NB4 (cell line): ENCODE measurements around the gene SATB2.

Experiments
- TF ChIP-seq, protein P1 (sequence below): IDR thresholded peaks from one replicate; pipeline ENCODE4 v1.5.1; 2012; ENCODE audit warnings: low read depth, low read length
- TF ChIP-seq, protein P2 (sequence below): IDR thresholded peaks from 2 replicates; pipeline ENCODE4 v1.6.1; 2011; ENCODE audit warnings: low read depth, low read length

DNA sequence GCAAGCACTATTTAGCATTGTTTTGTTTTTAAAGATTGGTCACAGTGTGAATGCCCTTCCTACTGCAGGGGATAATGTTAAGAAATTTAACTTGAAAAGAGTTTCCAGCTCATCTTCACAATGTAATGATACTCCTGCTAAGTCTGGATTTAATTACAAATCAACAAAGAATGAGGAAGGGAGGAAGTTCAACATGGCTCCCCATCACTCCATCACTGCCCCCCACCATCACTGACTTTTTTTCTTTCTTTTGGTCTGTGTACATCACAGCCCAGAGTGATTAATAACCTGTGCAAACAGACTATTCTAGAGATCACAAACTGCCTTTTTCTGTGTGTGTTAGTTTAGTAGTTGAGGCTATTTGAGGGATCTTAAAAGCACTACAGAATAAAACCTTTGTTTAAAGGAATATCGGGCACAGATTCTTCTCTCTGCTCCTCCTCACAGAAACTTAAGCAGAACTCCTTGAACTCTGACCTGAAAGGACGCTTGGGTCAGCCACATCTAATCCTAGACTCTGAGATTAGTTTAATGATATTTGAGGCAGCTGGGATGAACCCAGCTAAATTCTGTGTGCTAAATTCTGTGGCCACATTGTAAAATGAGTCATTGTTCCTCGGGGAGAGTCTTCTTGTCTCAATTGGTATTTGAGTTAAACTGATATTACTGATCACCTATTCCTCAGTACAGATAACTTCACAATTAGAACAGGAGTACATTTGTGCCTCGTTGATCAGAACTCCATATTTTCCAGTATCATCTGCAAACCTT is 47.8 kb downstream of the SATB2 start:
- TF ChIP-seq, protein P1, sequence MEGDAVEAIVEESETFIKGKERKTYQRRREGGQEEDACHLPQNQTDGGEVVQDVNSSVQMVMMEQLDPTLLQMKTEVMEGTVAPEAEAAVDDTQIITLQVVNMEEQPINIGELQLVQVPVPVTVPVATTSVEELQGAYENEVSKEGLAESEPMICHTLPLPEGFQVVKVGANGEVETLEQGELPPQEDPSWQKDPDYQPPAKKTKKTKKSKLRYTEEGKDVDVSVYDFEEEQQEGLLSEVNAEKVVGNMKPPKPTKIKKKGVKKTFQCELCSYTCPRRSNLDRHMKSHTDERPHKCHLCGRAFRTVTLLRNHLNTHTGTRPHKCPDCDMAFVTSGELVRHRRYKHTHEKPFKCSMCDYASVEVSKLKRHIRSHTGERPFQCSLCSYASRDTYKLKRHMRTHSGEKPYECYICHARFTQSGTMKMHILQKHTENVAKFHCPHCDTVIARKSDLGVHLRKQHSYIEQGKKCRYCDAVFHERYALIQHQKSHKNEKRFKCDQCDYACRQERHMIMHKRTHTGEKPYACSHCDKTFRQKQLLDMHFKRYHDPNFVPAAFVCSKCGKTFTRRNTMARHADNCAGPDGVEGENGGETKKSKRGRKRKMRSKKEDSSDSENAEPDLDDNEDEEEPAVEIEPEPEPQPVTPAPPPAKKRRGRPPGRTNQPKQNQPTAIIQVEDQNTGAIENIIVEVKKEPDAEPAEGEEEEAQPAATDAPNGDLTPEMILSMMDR = no peak
- TF ChIP-seq, protein P2, sequence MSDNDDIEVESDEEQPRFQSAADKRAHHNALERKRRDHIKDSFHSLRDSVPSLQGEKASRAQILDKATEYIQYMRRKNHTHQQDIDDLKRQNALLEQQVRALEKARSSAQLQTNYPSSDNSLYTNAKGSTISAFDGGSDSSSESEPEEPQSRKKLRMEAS = no peak
